ENCODE data around the gene SH3PXD2B.
A peak's percentile ranks its signal among the peaks of the same experiment; 100 is the strongest.

Gene SH3PXD2B

DNA sequence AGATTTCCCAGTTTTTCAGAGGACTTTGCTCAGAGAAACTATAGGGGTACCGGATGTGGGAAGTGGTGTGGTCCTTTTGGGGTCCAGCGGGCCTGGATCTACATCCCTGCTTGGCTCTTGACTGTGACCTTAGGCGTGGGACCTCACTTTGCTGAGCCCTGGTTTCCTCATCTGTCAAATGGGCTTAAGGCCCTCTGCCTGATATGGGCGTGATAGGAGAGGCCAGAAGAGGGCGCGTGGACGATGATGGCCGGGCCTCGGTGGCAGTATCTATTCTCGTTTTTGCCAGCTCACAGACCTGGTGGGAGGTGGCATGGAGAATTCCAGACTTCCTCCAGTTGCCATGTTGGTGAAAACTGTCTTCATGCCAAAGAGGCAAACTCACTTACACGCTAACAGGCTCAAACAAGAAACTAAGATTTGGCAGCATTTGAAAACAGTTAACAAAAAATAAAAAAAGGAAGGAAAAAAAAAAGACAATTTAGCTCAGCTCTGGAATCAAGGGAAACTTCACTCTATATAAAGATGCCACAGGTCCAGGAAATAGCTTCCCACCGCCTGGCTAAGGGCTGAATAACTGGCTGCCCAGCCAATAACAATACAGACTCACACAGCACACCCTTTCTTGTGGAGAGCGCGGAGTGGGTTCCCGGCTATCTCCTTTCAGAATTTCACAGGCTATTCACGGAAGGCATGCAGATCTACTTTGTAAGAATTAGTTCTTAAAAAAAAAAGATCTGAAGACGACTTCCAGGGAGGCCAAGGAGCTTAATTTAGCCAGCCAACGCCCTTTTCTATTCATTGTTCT is 1.7 kb downstream of the SH3PXD2B start:
- DNase-seq, result no peak

DNA sequence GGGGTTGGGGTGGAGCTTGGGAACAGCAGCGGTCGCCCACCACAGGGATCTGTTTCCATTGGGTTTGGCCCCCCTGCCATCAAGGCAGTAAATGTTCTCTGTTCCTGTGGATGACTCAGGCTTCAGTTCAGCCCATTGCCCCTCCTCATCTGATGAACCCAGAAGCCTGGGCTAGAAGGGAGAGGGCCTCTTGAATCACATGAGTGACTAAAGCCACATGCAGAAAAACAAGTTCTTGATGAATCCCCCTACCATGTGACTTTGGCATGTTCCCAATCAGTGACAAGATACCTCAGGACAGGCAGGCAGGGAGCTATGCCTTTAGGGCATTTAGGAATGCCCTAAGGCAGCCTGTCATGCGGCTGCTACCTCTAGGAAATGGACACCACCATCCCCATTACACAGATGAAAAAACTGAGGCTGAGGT is 2.5 kb downstream of the SH3PXD2B start:
- DNase-seq, result no peak

DNA sequence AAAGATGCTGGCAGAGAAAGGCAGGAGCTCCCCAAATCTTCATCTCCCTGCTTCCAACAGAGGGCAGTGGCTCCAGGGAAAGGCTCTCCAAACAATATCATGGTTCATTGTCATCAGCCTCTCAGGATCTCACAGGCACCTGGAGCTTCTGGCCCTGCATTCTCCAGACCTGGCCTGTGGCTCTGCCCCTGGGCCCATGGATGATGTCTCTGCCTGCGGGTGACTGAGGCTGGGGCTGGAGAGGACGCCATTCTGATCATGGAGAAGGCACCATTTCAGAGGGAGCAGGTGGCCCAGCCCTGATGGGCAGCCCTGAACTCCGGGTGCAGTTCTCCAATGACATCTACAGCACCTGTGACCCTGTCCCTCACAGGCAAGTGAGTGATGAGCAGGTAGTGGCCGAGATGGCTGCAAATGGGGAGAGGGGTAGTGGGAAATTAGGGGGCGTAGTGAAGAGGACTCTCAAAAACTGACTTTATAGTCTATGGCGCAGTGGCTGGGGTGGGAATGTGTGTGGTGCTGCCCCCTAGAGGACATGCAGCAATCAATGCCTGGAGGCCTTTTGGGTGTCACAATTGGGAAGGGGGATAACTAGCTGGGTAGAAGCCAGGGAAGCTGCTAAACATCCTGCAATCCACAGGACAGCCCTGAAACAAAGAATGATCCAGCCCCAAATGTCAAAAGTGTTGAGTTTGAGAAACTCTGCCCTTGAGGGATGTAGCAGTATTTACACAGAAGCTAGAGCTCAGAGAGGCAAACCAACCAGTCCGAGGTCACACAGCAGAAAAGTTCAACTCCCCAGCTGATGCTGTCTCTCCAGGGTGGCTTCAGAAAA is 3.2 kb downstream of the SH3PXD2B start:
- peak in 1 of 2 experiments; percentile 40 for DNase-seq

DNA sequence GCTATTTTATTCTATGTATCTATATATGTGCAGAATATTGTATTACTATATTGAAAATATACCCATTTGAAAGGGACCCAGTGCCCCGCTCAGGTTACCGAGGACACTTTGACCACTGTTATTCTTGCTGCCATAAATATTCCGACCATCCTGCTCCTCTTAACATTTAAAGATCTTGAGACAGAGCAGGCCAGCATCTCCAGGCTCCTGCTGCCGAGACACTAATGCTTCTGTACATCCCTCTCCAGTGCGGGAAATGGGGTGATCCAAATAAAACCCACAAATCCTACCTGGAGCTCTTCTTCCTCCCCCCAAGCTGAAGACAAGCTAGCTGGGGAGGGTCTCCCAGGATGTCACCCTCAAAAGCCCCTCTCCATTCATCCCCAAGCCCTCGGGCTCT is 3.9 kb downstream of the SH3PXD2B start:
- DNase-seq, result no peak

GRCh38 chr5:172448999-172449398 is 5.3 kb downstream of the SH3PXD2B start:
- DNase-seq, result no peak

DNA sequence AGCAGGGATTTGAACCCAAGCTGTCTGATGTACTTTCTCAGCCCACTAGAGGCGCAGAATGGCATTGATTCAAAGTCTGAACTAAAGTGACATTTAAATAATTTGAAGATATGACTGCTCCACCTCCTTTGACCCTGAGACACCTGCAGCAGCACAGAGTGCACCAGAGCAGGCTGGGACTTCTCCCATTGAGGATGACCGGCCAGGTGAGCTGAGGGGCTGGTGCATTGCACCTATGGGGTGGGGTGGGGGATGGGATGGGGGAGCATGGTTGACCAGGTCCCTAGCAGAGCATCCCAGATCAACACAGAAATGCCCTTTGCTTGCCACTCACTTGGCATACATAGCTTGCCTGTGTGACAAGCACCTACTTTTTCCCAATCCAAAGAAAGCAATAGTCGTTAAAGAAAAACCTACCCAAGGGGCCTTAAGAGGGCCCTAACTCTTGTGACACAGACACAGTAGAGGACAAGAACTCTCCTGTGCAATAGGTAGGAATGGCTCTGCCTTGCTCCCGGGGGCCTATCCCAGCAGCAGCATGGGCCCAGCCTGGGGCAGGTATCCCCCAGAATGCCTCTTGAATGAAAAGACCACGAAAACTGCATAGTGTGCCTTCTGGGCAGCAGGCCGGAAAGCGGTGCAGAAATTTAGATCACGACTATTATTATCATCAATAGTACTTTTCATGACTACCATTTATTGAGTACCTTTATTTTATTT is 6.5 kb downstream of the SH3PXD2B start:
- DNase-seq, result no peak

- DNase-seq, result no peak
Measured at GRCh38 chr5:172446336-172447051, 7.8 kb downstream of the SH3PXD2B start.

- no peak for DNase-seq
Measured at GRCh38 chr5:172445866-172446265, 8.5 kb downstream of the SH3PXD2B start.

DNA sequence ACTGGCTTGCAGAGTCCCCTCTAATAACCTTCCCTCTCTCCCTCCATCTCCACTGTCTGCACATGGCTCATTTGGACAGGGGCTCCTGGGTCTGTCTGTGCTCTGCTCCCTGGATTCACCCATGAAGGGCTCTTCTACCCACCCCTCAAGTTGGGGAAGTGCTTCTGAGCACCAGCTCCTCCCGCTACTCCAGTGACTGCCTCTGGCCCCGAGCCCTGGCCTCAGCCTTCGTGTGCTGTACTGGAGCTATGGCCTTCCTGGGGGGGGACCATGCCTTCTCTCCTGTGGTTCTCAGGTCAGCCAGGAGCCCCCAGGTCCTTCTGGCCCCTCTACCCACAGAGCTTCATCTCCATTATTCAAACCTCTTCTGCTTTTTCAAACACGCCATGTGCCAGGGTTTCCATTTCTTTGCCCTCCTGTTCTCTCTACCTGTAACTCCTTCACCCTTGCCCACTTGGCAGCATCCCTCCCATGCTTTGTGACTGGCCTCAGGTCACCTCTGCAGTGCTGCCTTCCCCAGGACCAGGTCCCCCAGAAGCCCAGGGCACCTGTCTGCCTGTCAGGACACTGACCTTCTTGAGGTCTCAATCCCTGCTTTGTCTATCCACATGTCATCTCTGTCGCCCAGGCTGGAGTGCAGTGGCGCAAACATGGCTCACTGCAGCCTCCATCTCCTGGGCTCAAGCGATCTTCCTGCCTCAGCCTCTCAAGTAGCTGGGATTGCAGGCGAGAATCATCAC is 9.5 kb downstream of the SH3PXD2B start:
- DNase-seq, result no peak

- no peak for DNase-seq
Measured at GRCh38 chr5:172444110-172444510, 10.2 kb downstream of the SH3PXD2B start.

DNA sequence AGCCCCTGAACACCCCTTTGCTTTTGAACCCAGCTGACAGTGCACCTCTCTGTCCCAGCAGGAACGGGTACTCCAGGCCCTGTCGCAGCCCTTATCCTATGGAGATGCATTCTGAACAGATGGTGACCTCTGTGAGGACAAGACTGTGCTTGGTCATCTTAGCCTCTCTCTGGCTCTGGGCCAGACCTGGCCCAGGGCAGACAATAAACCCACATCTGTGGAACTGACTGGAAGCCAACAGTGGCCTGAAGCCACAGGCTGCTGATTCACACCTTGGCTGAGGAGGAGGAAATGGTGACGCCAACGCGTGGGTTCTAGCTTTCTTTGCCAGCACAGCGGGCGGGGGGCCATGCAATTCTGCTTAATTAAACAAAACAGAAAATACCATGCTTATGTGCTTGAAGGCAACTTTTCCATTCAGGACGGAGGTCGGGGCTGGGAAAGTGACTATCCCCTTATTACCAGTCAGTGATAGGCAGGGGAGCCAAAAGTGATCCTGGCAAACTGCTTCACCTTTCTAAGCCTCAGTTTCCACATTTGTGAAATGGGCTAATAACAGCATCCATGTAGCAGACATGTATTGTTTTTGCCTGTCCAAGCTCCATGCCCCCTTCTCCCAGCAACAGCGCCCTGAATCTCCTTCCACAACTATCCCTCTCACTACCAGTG is 10.8 kb downstream of the SH3PXD2B start:
- DNase-seq, result peak; percentile 73 to 81

- no peak for DNase-seq
Measured at GRCh38 chr5:172442592-172442991, 11.7 kb downstream of the SH3PXD2B start.

DNA sequence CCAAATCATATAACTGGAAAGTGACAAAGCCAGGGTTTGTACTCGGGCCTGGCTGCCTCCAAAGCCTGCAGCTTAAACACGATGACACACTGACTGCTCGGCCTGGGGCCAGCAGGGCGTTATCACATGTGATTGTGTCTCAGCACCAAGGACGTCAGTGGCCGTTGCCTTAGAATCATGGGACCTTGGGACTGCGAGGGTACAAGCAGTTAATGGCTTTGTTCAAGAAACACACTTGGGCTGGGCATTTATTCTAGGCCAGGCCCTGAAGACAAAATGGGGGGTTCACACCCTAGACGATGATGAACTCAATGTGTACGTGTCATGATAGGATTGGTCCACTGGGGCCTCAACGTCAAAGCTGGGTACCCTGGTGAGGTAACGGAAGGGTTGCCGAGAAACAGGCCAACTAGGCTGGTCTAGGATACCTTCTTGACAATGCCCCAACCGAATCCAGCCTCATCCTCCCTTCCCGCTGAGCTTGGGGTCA is 13.0 kb downstream of the SH3PXD2B start:
- DNase-seq, result no peak

GRCh38 chr5:172440486-172440885 is 13.8 kb downstream of the SH3PXD2B start:
- DNase-seq, result no peak

DNA sequence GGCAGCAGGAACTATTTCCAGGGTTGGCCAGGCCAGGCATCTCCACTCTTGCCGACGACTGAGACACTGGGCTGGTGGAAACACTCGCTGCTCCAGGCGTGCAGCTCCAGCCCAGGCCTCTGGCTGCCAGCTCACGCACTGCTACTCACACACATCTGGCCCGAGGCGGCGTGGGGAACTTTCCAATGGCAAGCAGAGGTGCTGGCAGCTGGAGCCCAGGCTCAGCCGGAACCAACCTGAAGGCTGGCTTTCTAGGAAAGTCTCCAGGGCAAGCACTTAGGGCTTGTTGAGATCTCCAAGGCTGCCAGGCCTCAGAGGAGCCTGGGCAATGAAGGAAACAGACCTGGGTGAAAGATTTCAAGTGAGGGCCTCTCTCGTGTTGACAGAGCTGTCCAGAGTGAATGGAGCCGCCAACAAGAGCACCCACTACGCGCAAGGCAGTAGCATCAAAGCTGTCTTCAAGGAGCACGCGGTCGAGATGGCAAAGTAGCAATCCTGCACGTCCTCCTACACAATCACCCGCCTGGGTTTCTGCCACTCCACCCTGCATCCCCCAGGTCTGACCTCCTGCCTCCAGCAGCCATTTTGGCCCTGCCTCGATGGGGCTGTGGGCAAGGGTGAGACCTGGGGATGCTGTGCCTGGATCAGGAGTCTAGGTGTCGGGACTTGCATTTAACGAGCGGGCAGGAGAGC is 14.4 kb downstream of the SH3PXD2B start:
- DNase-seq, result no peak

DNA sequence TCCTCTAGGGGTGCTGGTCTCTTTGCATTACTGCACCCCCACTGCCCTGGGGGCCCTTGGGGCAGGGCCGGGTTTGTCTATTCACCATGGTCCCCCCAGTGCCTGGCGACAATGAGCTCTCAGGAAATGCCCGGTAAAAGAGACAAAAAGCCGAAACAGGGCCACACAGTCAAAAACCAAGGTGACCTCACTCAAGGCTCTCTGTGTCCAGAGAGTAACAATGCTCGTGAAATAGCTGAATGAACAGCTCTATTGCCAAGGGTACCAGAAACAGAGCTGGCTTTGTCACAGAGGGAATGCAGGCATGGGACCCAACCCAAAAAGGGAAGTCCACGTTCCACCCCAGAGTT is 16.0 kb downstream of the SH3PXD2B start:
- DNase-seq, result no peak

GRCh38 chr5:172437445-172438318 is 16.6 kb downstream of the SH3PXD2B start:
- peak; percentile 95 to 98 for DNase-seq

DNA sequence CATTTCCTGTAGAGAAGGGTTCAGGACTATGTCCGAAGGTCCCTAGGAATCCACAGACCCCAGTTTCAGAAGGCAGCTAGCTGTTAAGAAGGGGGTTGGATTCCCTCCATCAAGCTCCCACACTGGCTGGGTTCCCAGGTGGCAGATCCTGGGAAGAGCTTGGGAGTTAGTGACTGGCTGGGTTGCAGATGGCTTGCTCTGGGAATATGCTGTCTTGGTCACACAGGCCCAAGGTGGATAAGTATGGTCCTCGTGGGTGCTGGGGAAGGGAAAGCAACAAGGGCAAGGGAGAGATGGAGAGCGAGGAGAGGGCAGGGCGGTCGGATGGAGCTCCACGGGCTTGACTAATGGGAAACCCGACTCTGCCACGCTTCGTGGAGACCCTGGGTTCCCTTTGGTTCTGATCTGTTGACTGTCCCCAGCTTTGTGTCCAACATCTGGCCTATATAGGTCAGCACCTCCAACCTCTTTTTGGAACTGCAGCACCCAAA is 17.4 kb downstream of the SH3PXD2B start:
- DNase-seq, result no peak

DNA sequence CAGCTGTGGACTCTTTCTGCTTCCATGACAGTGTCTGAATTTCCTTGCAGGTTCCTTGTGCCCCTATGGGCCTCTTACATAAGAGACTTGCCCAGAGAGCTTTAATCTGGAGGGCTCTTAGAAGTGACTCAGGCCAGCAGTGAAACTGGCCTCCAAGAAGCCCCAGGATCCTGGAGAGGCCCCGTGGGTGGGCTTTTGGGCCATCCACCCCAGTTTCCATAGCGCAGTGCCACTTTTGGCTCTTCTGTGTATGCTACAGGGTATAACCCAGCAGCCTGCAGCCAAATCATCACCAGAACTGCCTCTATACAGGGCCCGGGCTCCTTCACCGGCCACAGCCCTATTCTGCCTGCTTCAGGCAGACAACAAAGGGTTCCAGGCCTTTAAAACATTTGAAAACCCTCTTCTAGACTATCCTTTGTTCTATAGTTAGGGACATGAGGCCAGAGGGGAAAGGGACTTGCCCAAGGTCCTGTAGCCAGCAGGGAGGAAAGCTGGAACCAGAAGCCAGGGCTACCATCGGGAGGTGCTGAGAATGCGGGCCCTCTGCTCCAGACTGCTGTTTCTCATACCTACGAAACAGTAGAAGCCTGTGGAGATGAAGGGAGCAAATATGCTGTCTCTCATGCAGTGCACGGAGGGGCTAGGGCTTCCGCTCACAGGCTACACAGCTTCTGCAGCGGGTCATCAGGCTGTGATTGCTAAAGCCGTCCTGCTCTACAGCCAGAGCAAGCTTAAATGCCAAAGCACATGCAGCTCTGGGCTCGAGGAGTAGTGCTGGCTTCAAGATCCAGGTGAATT is 18.0 kb downstream of the SH3PXD2B start:
- no peak for DNase-seq
